Measurements from ENCODE around the gene SLC41A3.
"Not testable (repeated sequence)": the region's sequence is repeated elsewhere in the genome, so short reads cannot be mapped to it uniquely, and the experiment has no call there.

The SLC41A3 gene

GRCh38 chr3:126105691-126106187 lies 21.8 kb upstream of the SLC41A3 start:
- no peak for DNase-seq

GRCh38 chr3:126104742-126105605 lies 21.1 kb upstream of the SLC41A3 start:
- DNase-seq: no peak

DNA sequence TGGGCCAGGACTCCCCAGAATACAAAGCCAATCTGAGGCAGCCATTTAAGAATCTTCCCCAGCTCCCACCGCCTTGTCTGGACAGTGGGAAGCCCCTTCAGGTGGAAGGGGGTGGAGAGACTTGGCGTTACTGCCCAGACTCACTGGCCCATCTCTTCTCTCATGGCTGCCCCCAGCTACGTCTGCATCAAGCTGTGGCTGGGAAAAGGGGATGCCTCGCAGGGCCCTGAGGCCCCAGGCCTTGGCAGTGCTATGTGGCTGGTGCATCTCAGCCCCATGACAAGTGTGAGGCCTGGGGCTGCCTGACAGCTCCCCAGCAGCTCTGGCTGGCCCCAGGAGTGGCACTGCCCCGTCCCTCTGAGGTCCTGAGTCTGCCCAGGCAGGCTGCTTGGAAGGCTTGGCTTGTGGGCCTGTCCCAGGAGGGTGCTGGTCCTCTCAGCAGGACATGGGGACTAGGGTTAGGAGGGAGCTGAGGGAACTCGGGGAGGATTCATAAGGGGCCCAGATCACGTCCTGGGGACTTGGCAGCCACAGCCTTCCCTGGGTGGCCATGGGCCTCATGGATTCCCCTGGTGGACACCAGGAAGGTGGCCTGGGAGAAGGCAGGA lies 20.2 kb upstream of the SLC41A3 start:
- no peak for DNase-seq

GRCh38 chr3:126103121-126104027 lies 19.4 kb upstream of the SLC41A3 start:
- no peak for DNase-seq

- no peak for DNase-seq
Measured at GRCh38 chr3:126102530-126102951, 18.6 kb upstream of the SLC41A3 start.

- no peak for DNase-seq
Measured at GRCh38 chr3:126102011-126102410, 18.1 kb upstream of the SLC41A3 start.

GRCh38 chr3:126101521-126101982 lies 17.6 kb upstream of the SLC41A3 start:
- no peak for DNase-seq

DNA sequence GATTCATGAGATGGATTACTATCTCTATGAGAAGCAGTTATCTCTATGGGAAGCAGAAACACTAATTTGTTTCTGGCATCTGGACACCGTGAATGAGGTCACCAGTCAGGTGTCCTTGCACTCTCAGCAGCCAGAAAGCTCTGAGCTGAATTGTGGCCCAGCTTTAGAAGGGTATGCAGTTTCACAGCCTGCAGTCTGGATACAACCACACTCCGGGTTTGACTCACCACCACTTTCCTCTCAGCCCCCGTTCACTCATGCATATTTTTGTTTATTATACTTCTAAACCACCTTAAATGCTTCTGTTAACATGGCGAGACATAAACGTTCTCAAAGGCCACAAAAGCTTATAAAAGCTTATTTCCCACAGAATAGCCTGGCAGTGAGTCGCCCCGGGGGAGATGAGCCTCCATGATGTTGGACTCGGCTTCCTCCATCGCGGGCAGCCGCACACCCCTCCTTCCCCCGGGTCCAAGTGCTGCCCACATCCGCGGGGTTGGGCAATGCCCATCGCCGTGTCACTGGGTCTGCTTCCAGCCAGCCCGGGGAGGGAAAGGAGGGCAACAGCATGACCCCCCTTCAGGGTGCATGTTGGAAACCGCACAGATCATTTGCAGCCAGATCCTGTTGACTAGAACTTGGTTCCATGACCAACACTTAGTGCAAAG lies 16.8 kb upstream of the SLC41A3 start:
- DNase-seq: no peak

DNA sequence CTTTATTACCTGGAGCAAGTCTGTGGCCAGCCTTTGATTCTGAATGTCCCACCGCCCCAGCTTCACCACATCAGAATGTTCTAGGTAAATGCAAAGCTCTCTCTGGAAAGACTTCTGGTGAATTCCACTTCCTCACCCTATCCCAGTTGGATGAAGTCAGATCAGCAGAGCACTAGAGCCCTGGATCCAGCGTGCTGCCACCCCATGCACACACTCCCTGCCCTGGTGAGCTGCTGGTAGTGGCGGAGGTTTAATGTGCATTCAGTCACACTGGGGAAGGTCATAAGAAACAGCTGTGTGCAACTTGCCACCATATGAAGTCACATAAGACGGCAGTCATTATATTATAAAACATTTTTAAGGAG lies 16.3 kb upstream of the SLC41A3 start:
- DNase-seq: no peak

GRCh38 chr3:126098391-126098858 lies 14.5 kb upstream of the SLC41A3 start:
- no peak for DNase-seq

DNA sequence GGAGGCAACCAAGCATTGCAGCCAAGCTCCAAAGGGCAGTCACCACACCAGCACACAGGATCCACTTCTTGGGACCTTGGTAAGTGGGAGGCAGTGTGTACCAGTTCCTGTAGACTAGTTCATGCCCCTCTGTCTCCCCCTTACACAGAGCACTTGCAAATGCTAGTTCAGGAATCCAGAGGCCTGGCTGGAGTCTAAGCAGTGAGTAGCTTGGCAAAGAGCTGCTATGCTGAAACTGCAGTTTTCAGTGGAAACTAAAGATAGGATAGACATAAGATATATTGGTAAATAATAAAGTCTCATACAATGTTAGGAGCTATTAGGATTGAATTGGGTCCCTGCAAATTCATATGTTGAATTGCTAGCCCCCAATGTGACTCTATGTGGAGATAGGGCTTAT lies 13.9 kb upstream of the SLC41A3 start:
- no peak for DNase-seq

DNA sequence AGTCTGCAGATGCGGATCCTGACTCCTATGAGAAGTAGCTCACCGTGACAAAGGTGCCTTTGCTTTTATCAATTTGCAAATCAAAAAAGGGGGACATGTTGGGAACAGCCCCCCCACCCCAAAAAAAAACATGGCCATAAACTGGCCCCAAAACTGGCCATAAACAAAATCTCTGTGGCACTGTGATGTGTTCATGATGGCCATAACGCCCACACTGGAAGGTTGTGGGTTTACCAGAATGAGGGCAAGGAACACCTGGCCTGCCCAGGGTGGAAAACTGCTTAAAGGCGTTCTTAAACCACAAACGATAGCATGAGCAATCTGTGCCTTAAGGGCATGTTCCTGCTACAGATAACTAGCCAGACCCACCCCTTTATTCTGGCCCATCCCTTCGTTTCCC lies 12.3 kb upstream of the SLC41A3 start:
- not testable (repeated sequence) for DNase-seq

- not testable (repeated sequence) for DNase-seq
Measured at GRCh38 chr3:126092128-126092527, 8.2 kb upstream of the SLC41A3 start.

DNA sequence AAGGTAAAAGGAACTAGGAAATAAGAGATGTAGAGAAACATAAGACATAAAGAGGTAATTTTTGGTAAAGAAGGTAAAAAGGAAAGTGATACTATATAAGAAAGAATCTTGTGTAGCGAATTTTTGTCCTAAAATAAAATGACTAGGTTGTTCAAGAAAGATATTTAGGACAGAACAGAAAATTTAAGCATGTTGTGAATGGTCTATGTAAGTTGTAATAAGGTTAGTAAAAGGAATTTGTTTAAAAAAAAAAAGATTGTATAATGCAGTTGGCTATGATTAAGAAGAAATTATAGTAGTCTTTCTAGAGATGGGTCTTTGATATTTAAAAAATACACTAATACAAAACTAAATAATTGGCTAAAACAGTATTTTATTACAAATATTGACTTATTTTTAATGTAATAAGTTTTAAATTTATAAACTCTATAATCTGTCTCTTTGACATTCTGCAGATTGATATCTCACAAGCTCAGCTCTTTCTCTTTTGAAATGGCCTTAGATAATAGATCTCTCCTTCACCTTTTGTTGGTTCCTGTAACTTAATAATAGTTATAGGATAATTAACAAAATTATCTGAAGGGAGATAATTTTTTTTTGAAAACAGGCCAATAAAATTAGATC lies 3.7 kb upstream of the SLC41A3 start:
- no peak for DNase-seq

- no peak for DNase-seq
Measured at GRCh38 chr3:126085841-126086240, 1.9 kb upstream of the SLC41A3 start.

DNA sequence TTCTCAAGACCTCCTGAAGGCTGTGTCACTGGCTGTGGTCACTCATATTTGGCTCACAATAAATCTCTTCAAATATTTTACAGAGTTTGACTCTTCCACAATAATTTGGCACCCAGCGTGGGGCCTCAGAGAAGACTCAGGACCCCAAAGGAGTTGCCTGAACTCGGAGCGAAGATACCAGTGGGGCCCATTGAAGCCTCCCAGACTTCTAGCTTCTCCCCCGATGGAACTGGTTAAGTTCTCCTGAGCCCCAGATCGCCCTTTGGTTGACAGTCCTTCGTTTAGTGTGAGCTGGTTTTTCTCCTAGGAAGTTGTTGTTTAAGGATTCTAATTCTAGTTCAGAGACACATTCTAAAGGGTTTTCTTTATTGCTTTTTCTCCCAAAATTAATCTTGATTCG lies 1.4 kb upstream of the SLC41A3 start:
- no peak for DNase-seq

- DNase-seq: no peak
Measured at GRCh38 chr3:126084768-126085180, 850 bp upstream of the SLC41A3 start.

GRCh38 chr3:126083511-126083912 lies 412 bp downstream of the SLC41A3 start:
- peak in 1 of 2 donors; percentile 45 for DNase-seq

- DNase-seq: no peak
Measured at GRCh38 chr3:126083138-126083445, 832 bp downstream of the SLC41A3 start.

- no peak for DNase-seq
Measured at GRCh38 chr3:126082362-126083137, 1.4 kb downstream of the SLC41A3 start.

All from CD4-positive, alpha-beta T cell treated with Interleukin-1 beta for 1 hour (primary cell).